ENCODE measurements around the gene OR51B2. TPM values are rescaled to one million over a fixed set of nuclear protein-coding genes. Genes with fewer than 3 reads are reported as not detected.
"Not testable (repeated sequence)": the region's sequence is repeated elsewhere in the genome, so short reads cannot be mapped to it uniquely, and the experiment has no call there.

The OR51B2 gene
- total and polyA plus RNA-seq, 9 donors, result 0.27 to 1.7 (median 0.38) TPM; not detected in 4

DNA sequence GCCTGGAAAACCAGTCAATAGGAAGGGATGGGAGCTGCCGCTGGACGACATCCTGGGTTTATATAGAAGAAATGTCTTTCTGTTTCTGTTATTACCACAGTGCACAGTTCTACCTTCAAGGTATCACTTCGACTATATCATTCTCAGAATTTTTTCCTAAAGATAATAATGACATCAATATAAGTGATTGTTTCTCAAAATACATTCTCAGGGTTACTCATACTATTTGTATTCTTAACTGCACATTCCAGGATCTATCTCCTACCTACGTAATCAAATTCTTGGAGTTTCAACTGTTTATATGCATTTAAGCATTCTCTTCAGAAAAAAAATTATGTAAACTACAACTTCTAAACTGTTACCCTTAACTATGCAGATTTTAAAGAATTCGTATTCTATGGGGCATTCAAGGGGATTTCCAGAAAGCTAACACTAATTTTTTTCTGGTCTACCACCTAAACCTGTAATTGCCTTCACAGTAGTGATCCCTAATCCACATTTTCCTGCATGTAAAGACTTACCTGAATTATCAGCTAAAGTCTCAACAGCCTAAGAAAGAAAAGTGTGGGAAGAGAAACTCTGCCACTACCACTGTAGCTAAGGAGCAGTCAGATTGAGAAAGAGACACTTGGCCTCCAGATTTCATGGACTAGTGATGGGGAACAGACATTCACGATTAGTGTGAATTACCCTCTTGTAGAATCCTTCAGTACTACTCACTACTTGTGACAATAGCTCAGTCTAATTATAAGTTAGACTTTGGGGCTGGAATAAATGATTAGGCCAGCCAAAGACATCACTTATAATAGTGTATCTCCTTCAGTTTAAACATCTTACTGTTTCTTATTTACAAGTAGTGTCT is 19.6 kb upstream of the OR51B2 start, which contains the start of gene OR51B5:
TSS of gene OR51B5 (minus strand) at position 51 of the 862 bp plus-strand sequence. CDS start at position 51, 0 bp downstream.
- DNase-seq, result no peak
- no peak within 1 kb of the TSS for H3K4me3 ChIP-seq
- H3K9me3 ChIP-seq, result no peaks in the 10 kb centered on the region
- H3K27me3 ChIP-seq, result no peaks in the 10 kb centered on the region
- H3K27ac ChIP-seq, result no peak within 1 kb of the TSS
- intact Hi-C loops (cut with DNase I), result no loop called here
- no peak for TF ChIP-seq POLR2A (IDR thresholded peaks at IDR 0.05)
- TF ChIP-seq, protein P1, sequence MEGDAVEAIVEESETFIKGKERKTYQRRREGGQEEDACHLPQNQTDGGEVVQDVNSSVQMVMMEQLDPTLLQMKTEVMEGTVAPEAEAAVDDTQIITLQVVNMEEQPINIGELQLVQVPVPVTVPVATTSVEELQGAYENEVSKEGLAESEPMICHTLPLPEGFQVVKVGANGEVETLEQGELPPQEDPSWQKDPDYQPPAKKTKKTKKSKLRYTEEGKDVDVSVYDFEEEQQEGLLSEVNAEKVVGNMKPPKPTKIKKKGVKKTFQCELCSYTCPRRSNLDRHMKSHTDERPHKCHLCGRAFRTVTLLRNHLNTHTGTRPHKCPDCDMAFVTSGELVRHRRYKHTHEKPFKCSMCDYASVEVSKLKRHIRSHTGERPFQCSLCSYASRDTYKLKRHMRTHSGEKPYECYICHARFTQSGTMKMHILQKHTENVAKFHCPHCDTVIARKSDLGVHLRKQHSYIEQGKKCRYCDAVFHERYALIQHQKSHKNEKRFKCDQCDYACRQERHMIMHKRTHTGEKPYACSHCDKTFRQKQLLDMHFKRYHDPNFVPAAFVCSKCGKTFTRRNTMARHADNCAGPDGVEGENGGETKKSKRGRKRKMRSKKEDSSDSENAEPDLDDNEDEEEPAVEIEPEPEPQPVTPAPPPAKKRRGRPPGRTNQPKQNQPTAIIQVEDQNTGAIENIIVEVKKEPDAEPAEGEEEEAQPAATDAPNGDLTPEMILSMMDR (IDR thresholded peaks at IDR 0.05), result no peak
- no peak for TF ChIP-seq EP300 (IDR thresholded peaks at IDR 0.05)
- no peaks in the 10 kb centered on the region for H3K4me1 ChIP-seq (ENCODE audit: insufficient read depth)
- no peaks in the 10 kb centered on the region for H3K36me3 ChIP-seq
- whole genome bisulfite sequencing, 3 donors, result 77 to 79% (median 79%) methylated on average over 6 of the region's 6 CpGs

DNA sequence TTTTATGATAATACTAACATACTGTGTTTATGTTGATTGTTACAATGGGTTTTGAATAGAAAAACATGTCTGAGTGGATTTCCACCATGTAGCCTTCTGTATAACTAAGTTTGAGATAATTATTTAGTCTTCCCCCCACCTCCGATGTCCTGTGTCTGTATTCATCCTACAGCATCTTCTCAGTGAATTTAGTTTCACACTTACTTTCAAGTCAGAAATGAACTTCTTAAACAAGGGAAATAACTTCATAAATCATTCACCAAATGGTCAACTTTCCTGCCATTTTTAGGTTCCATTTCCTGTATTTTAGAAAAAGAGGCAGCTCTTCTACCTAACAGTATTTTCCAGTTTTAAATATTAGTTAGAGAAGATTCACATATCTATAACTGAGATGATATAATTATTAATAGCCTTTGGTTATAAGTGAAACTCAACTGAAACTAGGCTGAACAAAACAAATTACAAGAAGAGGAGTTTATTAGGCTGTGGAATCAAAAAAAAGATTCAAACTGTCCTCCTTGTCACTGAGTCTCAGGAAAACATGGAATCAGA is 15.8 kb upstream of the OR51B2 start:
- no peak for TF ChIP-seq POLR2A (IDR thresholded peaks at IDR 0.05)
- TF ChIP-seq, protein P1 (IDR thresholded peaks at IDR 0.05), result no peak
- TF ChIP-seq EP300 (IDR thresholded peaks at IDR 0.05), result no peak
- DNase-seq, result no peak
- intact Hi-C loops (cut with DNase I), result no loop called here
- no peaks in the 10 kb centered on the region for H3K36me3 ChIP-seq
- H3K4me1 ChIP-seq (ENCODE audit: insufficient read depth), result no peaks in the 10 kb centered on the region
- H3K27ac ChIP-seq, result no peak overlapping the region
- no peaks in the 10 kb centered on the region for H3K9me3 ChIP-seq
- H3K4me3 ChIP-seq, result no peak overlapping the region
- no peaks in the 10 kb centered on the region for H3K27me3 ChIP-seq
- WGBS, 3 donors, result 87 to 91% (median 90%) methylated on average over 1 of the region's 1 CpG

DNA sequence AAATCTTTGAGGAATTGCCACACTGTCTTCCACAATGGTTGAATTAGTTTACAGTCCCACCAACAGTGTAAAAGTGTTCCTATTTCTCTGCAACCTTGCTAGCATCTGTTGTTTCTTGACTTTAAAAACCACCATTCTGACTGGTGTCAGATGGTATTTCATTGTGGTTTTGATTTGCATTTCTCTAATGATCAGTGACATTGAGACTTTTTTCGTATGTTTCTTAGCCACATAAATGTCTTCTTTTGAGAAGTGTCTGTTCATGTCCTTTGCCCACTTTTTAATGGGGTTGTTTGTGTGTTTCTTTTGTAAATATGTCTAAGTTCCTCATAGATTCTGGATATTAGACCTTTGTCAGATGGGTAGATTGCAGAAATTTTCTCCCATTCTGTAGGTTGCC is 13.2 kb upstream of the OR51B2 start:
- intact Hi-C loops (cut with DNase I); H3K27me3 ChIP-seq; H3K9me3 ChIP-seq; H3K36me3 ChIP-seq; H3K27ac ChIP-seq; H3K4me3 ChIP-seq; H3K4me1 ChIP-seq (ENCODE audit: insufficient read depth); DNase-seq: not testable (repeated sequence)
- WGBS, 3 donors, result 76 to 80% (median 77%) methylated on average over 1 of the region's 1 CpG

DNA sequence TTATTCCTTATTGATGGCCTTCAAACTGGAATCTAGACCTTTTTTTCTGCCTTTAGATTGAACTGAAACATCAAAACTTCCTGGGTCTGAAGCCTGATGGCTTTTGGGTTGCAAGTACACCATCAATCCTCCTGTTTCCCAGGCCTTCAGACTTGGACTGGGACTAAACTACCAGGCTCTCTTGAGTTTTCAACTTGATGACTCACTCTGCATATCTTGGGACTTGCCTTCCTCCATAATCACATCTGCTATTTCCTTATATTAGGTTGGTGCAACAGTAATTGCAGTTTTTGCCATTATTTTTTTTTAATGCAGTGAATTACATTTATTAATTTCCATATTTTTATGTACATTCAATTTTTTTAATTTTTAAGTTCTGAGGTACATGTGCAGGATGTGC is 12.2 kb upstream of the OR51B2 start:
- H3K9me3 ChIP-seq, result no peaks in the 10 kb centered on the region
- no peak overlapping the region for H3K4me3 ChIP-seq
- H3K36me3 ChIP-seq, result no peaks in the 10 kb centered on the region
- no peak overlapping the region for H3K27ac ChIP-seq
- DNase-seq, result no peak
- TF ChIP-seq EP300 (IDR thresholded peaks at IDR 0.05) (no peak), POLR2A (IDR thresholded peaks at IDR 0.05) (no peak)
- TF ChIP-seq, protein P1 (IDR thresholded peaks at IDR 0.05), result no peak
- intact Hi-C loops (cut with DNase I), result no loop called here
- no peaks in the 10 kb centered on the region for H3K4me1 ChIP-seq (ENCODE audit: insufficient read depth)
- no peaks in the 10 kb centered on the region for H3K27me3 ChIP-seq

DNA sequence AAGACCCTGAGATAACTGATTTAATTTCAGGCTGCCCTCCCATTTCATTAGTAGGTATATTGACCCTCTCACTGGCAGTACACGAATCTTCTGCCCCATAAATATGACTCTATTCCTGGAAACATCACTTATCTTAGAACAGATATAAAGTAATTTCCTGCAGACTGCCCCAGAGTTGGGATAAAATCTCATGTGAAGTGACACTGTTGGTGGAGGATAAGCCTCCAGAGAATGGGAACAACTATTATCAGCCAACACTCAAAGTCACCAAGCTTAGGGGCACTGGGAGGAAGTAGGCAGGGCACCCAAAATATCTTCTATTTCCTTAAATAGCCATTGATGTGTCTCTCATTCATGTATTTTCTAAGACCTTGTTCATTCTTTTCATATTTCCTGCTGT is 11.1 kb upstream of the OR51B2 start:
- Histone ChIP-seq H3K4me1 (ENCODE audit: insufficient read depth) (no peaks in the 10 kb centered on the region), H3K36me3 (no peaks in the 10 kb centered on the region), H3K27ac (no peak overlapping the region), H3K4me3 (no peak overlapping the region), H3K9me3 (no peaks in the 10 kb centered on the region), H3K27me3 (no peaks in the 10 kb centered on the region)
- WGBS, 3 donors, result 43 to 54% (median 46%) methylated on average over 1 of the region's 1 CpG
- TF ChIP-seq EP300 (IDR thresholded peaks at IDR 0.05), result no peak
- DNase-seq, result no peak
- intact Hi-C loops (cut with DNase I), result no loop called here

All from ovary (tissue), 9 donors.